HEK293 (cell line): Measurements from ENCODE around the gene ATP8B4.
A peak's percentile ranks its signal among the peaks of the same experiment; 100 is the strongest.

Experiments used
- KLF16 ChIP-seq: fragments of 450-650 bp; formaldehyde crosslinking; IDR thresholded peaks from 2 replicates; pipeline ENCODE4 v1.5.1; 2017; ENCODE audit warnings: missing biosample characterization, missing genetic modification characterization
- KLF7 ChIP-seq: fragments of 450-650 bp; formaldehyde crosslinking; IDR thresholded peaks from 2 replicates; pipeline ENCODE4 v1.5.1; 2016; ENCODE audit warnings: missing biosample characterization, missing genetic modification characterization, borderline replicate concordance
- MEIS1 ChIP-seq: sonication (generic); formaldehyde crosslinking; IDR thresholded peaks from 2 replicates; pipeline ENCODE4 v1.8.1; 2022; ENCODE audit warnings: missing genetic modification reagents, mild to moderate bottlenecking, borderline replicate concordance
- ZFP69B ChIP-seq: fragments of 450-650 bp; formaldehyde crosslinking; IDR thresholded peaks from 2 replicates; pipeline ENCODE4 v1.5.1; 2016; ENCODE audit warnings: missing biosample characterization, missing genetic modification characterization
- ZNF335 ChIP-seq: fragments of 450-650 bp; formaldehyde crosslinking; conservative IDR thresholded peaks from 2 replicates; pipeline ENCODE4 v1.5.1; 2016; ENCODE audit warnings: missing biosample characterization, missing genetic modification characterization
- ZNF394 ChIP-seq: fragments of 450-650 bp; formaldehyde crosslinking; IDR thresholded peaks from 2 replicates; pipeline ENCODE4 v1.5.1; 2016; ENCODE audit warnings: missing biosample characterization, missing genetic modification characterization, mild to moderate bottlenecking, moderate library complexity, borderline replicate concordance
- TF ChIP-seq, protein P1 (sequence below): fragments of 450-650 bp; formaldehyde crosslinking; IDR thresholded peaks from 2 replicates; pipeline ENCODE4 v1.5.1; 2016; ENCODE audit warnings: missing biosample characterization, missing genetic modification characterization
- TF ChIP-seq, protein P2 (sequence below): fragments of 450-650 bp; formaldehyde crosslinking; IDR thresholded peaks from 2 replicates; pipeline ENCODE4 v1.5.1; 2016; ENCODE audit warnings: missing biosample characterization, missing genetic modification characterization, borderline replicate concordance
- TF ChIP-seq, protein P3 (sequence below): fragments of 450-650 bp; formaldehyde crosslinking; IDR thresholded peaks from 2 replicates; pipeline ENCODE4 v1.5.1; 2016; ENCODE audit warnings: missing biosample characterization, missing genetic modification characterization
- TF ChIP-seq, protein P4 (sequence below): fragments of 450-650 bp; formaldehyde crosslinking; IDR thresholded peaks from 2 replicates; pipeline ENCODE4 v1.5.1; 2016; ENCODE audit warnings: missing biosample characterization, missing genetic modification characterization

DNA sequence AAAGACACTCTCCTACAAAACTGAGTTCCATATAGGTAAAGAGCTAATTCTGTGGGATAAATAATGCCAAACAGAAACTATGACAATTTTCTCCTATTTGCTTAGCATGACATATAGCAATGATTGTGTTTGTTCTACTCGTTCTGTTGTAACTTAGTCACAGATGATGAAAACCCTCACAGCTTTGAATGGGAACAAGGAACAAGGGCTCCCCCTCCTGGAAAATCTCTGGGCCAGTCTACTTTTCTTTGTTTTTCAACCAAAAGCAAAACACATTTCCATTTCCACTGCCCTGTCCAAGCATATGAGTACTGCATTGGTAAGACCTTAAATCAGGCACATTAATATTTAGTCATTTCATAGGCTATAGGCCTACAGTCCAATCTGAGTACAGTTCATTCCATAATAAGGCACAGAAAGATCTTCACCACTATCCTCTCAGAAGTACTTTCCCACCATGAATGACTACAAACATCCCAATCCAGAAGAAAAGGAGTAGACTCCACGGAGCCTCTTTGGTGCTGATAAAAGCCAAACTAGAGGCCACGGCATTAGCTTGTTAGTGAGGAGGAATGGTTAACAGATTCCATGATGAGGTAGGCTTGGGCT is 67.1 kb downstream of the ATP8B4 start:
- TF ChIP-seq MEIS1 (CRISPR knock-in tag) (no peak), KLF7 (no peak), ZNF335 (tag by site-specific recombination) (no peak), ZFP69B (tag by site-specific recombination) (no peak), ZNF394 (tag by site-specific recombination) (no peak), KLF16 (tag by site-specific recombination) (no peak)
- TF ChIP-seq, protein P1, sequence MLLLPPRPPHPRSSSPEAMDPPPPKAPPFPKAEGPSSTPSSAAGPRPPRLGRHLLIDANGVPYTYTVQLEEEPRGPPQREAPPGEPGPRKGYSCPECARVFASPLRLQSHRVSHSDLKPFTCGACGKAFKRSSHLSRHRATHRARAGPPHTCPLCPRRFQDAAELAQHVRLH (tag by site-specific recombination) = no peak
- TF ChIP-seq, protein P2, sequence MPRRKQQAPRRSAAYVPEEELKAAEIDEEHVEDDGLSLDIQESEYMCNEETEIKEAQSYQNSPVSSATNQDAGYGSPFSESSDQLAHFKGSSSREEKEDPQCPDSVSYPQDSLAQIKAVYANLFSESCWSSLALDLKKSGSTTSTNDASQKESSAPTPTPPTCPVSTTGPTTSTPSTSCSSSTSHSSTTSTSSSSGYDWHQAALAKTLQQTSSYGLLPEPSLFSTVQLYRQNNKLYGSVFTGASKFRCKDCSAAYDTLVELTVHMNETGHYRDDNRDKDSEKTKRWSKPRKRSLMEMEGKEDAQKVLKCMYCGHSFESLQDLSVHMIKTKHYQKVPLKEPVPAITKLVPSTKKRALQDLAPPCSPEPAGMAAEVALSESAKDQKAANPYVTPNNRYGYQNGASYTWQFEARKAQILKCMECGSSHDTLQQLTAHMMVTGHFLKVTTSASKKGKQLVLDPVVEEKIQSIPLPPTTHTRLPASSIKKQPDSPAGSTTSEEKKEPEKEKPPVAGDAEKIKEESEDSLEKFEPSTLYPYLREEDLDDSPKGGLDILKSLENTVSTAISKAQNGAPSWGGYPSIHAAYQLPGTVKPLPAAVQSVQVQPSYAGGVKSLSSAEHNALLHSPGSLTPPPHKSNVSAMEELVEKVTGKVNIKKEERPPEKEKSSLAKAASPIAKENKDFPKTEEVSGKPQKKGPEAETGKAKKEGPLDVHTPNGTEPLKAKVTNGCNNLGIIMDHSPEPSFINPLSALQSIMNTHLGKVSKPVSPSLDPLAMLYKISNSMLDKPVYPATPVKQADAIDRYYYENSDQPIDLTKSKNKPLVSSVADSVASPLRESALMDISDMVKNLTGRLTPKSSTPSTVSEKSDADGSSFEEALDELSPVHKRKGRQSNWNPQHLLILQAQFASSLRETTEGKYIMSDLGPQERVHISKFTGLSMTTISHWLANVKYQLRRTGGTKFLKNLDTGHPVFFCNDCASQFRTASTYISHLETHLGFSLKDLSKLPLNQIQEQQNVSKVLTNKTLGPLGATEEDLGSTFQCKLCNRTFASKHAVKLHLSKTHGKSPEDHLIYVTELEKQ (tag by site-specific recombination) = no peak
- TF ChIP-seq, protein P3, sequence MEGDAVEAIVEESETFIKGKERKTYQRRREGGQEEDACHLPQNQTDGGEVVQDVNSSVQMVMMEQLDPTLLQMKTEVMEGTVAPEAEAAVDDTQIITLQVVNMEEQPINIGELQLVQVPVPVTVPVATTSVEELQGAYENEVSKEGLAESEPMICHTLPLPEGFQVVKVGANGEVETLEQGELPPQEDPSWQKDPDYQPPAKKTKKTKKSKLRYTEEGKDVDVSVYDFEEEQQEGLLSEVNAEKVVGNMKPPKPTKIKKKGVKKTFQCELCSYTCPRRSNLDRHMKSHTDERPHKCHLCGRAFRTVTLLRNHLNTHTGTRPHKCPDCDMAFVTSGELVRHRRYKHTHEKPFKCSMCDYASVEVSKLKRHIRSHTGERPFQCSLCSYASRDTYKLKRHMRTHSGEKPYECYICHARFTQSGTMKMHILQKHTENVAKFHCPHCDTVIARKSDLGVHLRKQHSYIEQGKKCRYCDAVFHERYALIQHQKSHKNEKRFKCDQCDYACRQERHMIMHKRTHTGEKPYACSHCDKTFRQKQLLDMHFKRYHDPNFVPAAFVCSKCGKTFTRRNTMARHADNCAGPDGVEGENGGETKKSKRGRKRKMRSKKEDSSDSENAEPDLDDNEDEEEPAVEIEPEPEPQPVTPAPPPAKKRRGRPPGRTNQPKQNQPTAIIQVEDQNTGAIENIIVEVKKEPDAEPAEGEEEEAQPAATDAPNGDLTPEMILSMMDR (tag by site-specific recombination) = 0 out of 2 replicates have a peak, but pooled peaks have one; percentile 20
- TF ChIP-seq, protein P4, sequence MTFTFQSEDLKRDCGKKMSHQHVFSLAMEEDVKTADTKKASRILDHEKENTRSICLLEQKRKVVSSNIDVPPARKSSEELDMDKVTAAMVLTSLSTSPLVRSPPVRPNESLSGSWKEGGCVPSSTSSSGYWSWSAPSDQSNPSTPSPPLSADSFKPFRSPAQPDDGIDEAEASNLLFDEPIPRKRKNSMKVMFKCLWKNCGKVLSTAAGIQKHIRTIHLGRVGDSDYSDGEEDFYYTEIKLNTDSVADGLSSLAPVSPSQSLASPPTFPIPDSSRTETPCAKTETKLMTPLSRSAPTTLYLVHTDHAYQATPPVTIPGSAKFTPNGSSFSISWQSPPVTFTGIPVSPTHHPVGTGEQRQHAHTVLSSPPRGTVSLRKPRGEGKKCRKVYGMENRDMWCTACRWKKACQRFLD (tag by site-specific recombination) = no peak
